Measurements from ENCODE around the gene HLCS. TPM values are rescaled to one million over a fixed set of nuclear protein-coding genes. Genes with fewer than 3 reads are reported as not detected.
"Not testable (repeated sequence)": the region's sequence is repeated elsewhere in the genome, so short reads cannot be mapped to it uniquely, and the experiment has no call there.

HLCS gene
- total RNA-seq, 1 donor from 2014 or later = 20.2 TPM

DNA sequence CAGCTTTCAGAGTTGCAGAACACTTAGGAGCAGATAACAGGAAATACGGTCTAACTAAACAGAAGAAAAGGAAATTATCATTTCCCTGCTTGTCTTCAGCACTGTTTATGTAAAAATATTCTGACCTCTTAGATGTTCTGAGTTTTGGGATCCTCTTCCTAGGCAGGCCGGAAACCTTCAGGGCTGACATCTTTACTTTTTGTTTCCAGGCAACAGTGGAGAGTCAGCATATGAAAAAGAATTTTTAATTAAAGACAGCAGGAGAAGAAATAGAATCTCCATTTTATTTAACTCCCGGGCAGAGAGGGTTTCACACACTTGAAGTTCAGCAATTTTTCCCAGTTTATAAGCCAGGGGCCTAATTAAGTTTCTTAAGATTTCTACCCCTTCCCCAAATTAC is 35.0 kb upstream of the HLCS start:
- H3K4me1 Mint-ChIP-seq = no peaks in the 10 kb centered on the region
- peaks cover 33% of the 10 kb centered on the region for H3K27me3 Mint-ChIP-seq (ENCODE audit: low read depth)
- no peak for DNase-seq (ENCODE audit: low spot score in 2 of 2, unreplicated experiment in 2 of 2)
- H3K4me3 Mint-ChIP-seq = no peak overlapping the region
- no peak overlapping the region for H3K27ac Mint-ChIP-seq
- no peaks in the 10 kb centered on the region for H3K36me3 Mint-ChIP-seq
- TF ChIP-seq CTCF (IDR thresholded peaks at IDR 0.05; ENCODE audit: unreplicated experiment) = no peak
- no peaks in the 10 kb centered on the region for H3K9me3 Mint-ChIP-seq

DNA sequence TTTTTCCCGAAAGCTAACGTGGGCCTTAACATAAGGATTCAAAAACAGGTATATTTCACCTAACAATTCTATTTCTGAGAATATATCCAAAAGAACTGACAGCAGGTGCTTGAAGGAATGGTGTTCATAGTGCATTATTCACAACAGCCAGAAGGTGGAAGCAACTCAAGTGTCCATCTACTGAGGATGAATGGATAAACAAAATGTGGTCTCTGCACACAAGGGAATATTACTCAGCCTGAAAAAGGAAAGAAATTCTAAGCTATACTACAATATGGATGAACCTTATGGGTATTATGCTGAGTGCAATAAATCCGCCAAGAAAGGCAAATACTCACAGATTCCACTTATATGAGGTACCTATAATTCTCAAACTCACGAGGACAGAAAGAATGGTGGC is 33.9 kb upstream of the HLCS start:
- peaks cover 22% of the 10 kb centered on the region for H3K27me3 Mint-ChIP-seq (ENCODE audit: low read depth)
- no peaks in the 10 kb centered on the region for H3K36me3 Mint-ChIP-seq

GRCh38 chr21:36999131-36999898 is 32.8 kb upstream of the HLCS start:
- Mint-ChIP-seq H3K36me3 (no peaks in the 10 kb centered on the region), H3K4me3 (no peak overlapping the region), H3K4me1 (no peaks in the 10 kb centered on the region), H3K27me3 (ENCODE audit: low read depth) (peaks cover 15% of the 10 kb centered on the region), H3K27ac (no peak overlapping the region), H3K9me3 (no peaks in the 10 kb centered on the region)
- no peak for DNase-seq (ENCODE audit: low spot score in 2 of 2, unreplicated experiment in 2 of 2)
- no peak for TF ChIP-seq CTCF (IDR thresholded peaks at IDR 0.05; ENCODE audit: unreplicated experiment)

More for the DNA sequence above, 33.9 kb upstream of the HLCS start:
- H3K4me3 Mint-ChIP-seq = no peak overlapping the region
- TF ChIP-seq CTCF (IDR thresholded peaks at IDR 0.05; ENCODE audit: unreplicated experiment) = no peak
- H3K4me1 Mint-ChIP-seq = no peaks in the 10 kb centered on the region
- DNase-seq (ENCODE audit: low spot score in 2 of 2, unreplicated experiment in 2 of 2) = no peak
- H3K27ac Mint-ChIP-seq = no peak overlapping the region
- H3K9me3 Mint-ChIP-seq = no peaks in the 10 kb centered on the region

- not testable (repeated sequence) for H3K4me3 Mint-ChIP-seq; DNase-seq (ENCODE audit: low spot score in 2 of 2, unreplicated experiment in 2 of 2); H3K36me3 Mint-ChIP-seq; H3K9me3 Mint-ChIP-seq; H3K4me1 Mint-ChIP-seq; H3K27ac Mint-ChIP-seq; H3K27me3 Mint-ChIP-seq (ENCODE audit: low read depth)
Measured at GRCh38 chr21:36995285-36995684, 28.8 kb upstream of the HLCS start.

- peak overlapping the region; percentile 54 for H3K4me3 Mint-ChIP-seq
- DNase-seq (ENCODE audit: low spot score in 2 of 2, unreplicated experiment in 2 of 2) = no peak
- no peak for TF ChIP-seq CTCF (IDR thresholded peaks at IDR 0.05; ENCODE audit: unreplicated experiment)
- H3K27ac Mint-ChIP-seq = no peak overlapping the region
- H3K36me3 Mint-ChIP-seq = no peaks in the 10 kb centered on the region
- H3K4me1 Mint-ChIP-seq = peaks cover 4% of the 10 kb centered on the region
- H3K27me3 Mint-ChIP-seq (ENCODE audit: low read depth) = peaks cover 4% of the 10 kb centered on the region
- H3K9me3 Mint-ChIP-seq = no peaks in the 10 kb centered on the region
Measured at GRCh38 chr21:36994501-36995158, 28.2 kb upstream of the HLCS start.

GRCh38 chr21:36992671-36993070 is 26.2 kb upstream of the HLCS start:
- Mint-ChIP-seq H3K27ac (no peak overlapping the region), H3K36me3 (no peaks in the 10 kb centered on the region), H3K4me3 (no peak overlapping the region)

More at GRCh38 chr21:36992671-36993070, 26.2 kb upstream of the HLCS start:
- no peak for TF ChIP-seq CTCF (IDR thresholded peaks at IDR 0.05; ENCODE audit: unreplicated experiment)
- Mint-ChIP-seq H3K27me3 (ENCODE audit: low read depth) (no peaks in the 10 kb centered on the region), H3K4me1 (peaks cover 7% of the 10 kb centered on the region), H3K9me3 (no peaks in the 10 kb centered on the region)
- no peak for DNase-seq (ENCODE audit: low spot score in 2 of 2, unreplicated experiment in 2 of 2)
